Stimulated activated naive CD8-positive, alpha-beta T cell treated with anti-CD3 and anti-CD28 coated beads, Interleukin-15, Interleukin-2, amounts not matched to agents 100 ng/mL and 50 ng/mL, for 24 hours (primary cell): ENCODE data around the gene FKBP1B.
A peak's percentile ranks its signal among the peaks of the same experiment; 100 is the strongest.

Source experiments
- H3K27ac Mint-ChIP-seq: one replicate; pipeline ENCODE4 v1.8.0; 2021; ENCODE audit warnings: mild to moderate bottlenecking, mixed read lengths
- H3K27me3 Mint-ChIP-seq: one replicate; pipeline ENCODE4 v1.8.0; 2021; ENCODE audit warnings: mixed read lengths
- H3K36me3 Mint-ChIP-seq: one replicate; pipeline ENCODE4 v1.8.0; 2021; ENCODE audit warnings: low read depth, mixed read lengths
- H3K4me1 Mint-ChIP-seq: one replicate; pipeline ENCODE4 v1.8.0; 2021; ENCODE audit warnings: low read depth, mixed read lengths
- H3K4me3 Mint-ChIP-seq: one replicate; pipeline ENCODE4 v1.8.0; 2021; ENCODE audit warnings: mild to moderate bottlenecking, mixed read lengths
- H3K9me3 Mint-ChIP-seq: one replicate; pipeline ENCODE4 v1.8.0; 2021; ENCODE audit warnings: mixed read lengths

Gene FKBP1B

GRCh38 chr2:24073816-24074215, 24.3 kb downstream of the FKBP1B start:
- peak overlapping the region; percentile 99 for H3K4me3 Mint-ChIP-seq
- H3K27ac Mint-ChIP-seq = no peak overlapping the region

GRCh38 chr2:24075259-24075658, 25.7 kb downstream of the FKBP1B start:
- Mint-ChIP-seq H3K27me3 (no peaks in the 10 kb centered on the region), H3K27ac (peak overlapping the region; percentile 96), H3K4me1 (peaks cover 37% of the 10 kb centered on the region), H3K4me3 (peak overlapping the region; percentile 99), H3K36me3 (peaks cover 30% of the 10 kb centered on the region), H3K9me3 (no peaks in the 10 kb centered on the region)

More at GRCh38 chr2:24073816-24074215, 24.3 kb downstream of the FKBP1B start:
- Mint-ChIP-seq H3K36me3 (peaks cover 43% of the 10 kb centered on the region), H3K9me3 (no peaks in the 10 kb centered on the region), H3K4me1 (peaks cover 37% of the 10 kb centered on the region), H3K27me3 (no peaks in the 10 kb centered on the region)

- Mint-ChIP-seq H3K4me3 (peak within 1 kb of the TSS; percentile 99), H3K9me3 (no peaks in the 10 kb centered on the region), H3K27ac (peak within 1 kb of the TSS; percentile 96), H3K27me3 (no peaks in the 10 kb centered on the region), H3K36me3 (peaks cover 30% of the 10 kb centered on the region), H3K4me1 (peaks cover 37% of the 10 kb centered on the region)
Measured at GRCh38 chr2:24075915-24076848, 26.6 kb downstream of the FKBP1B start, which contains the start of gene SF3B6. Gene SF3B6, minus strand, starts transcription at chr2:24076326. Its CDS starts 97 bp downstream, at chr2:24076229.

GRCh38 chr2:24076849-24077534, 27.5 kb downstream of the FKBP1B start:
- H3K27me3 Mint-ChIP-seq = no peaks in the 10 kb centered on the region
- H3K27ac Mint-ChIP-seq = peak overlapping the region; percentile 96
- peaks cover 25% of the 10 kb centered on the region for H3K36me3 Mint-ChIP-seq
- H3K4me1 Mint-ChIP-seq = peaks cover 37% of the 10 kb centered on the region
- no peaks in the 10 kb centered on the region for H3K9me3 Mint-ChIP-seq
- H3K4me3 Mint-ChIP-seq = peak overlapping the region; percentile 99

- Mint-ChIP-seq H3K27ac (peak overlapping the region; percentile 28), H3K9me3 (no peaks in the 10 kb centered on the region), H3K27me3 (no peaks in the 10 kb centered on the region), H3K4me3 (peak overlapping the region; percentile 99), H3K4me1 (peaks cover 34% of the 10 kb centered on the region), H3K36me3 (peaks cover 20% of the 10 kb centered on the region)
Measured at GRCh38 chr2:24077535-24077877, 28.0 kb downstream of the FKBP1B start.

GRCh38 chr2:24077879-24078278, 28.3 kb downstream of the FKBP1B start:
- H3K9me3 Mint-ChIP-seq = no peaks in the 10 kb centered on the region
- peaks cover 30% of the 10 kb centered on the region for H3K4me1 Mint-ChIP-seq

GRCh38 chr2:24080701-24081100, 31.2 kb downstream of the FKBP1B start:
- peaks cover 20% of the 10 kb centered on the region for H3K4me1 Mint-ChIP-seq
- H3K27ac Mint-ChIP-seq = no peak overlapping the region
- H3K9me3 Mint-ChIP-seq = no peaks in the 10 kb centered on the region

More at GRCh38 chr2:24077879-24078278, 28.3 kb downstream of the FKBP1B start:
- Mint-ChIP-seq H3K27me3 (no peaks in the 10 kb centered on the region), H3K4me3 (peak overlapping the region; percentile 99), H3K27ac (peak overlapping the region; percentile 28), H3K36me3 (peaks cover 17% of the 10 kb centered on the region)

GRCh38 chr2:24082787-24083566, 33.4 kb downstream of the FKBP1B start:
- Mint-ChIP-seq H3K27ac (peak overlapping the region; percentile 49), H3K9me3 (no peaks in the 10 kb centered on the region), H3K36me3 (no peaks in the 10 kb centered on the region), H3K4me3 (peak overlapping the region; percentile 88), H3K27me3 (no peaks in the 10 kb centered on the region), H3K4me1 (peaks cover 13% of the 10 kb centered on the region)

More at GRCh38 chr2:24080701-24081100, 31.2 kb downstream of the FKBP1B start:
- Mint-ChIP-seq H3K36me3 (no peaks in the 10 kb centered on the region), H3K27me3 (no peaks in the 10 kb centered on the region), H3K4me3 (no peak overlapping the region)

GRCh38 chr2:24083567-24084385, 34.2 kb downstream of the FKBP1B start:
- Mint-ChIP-seq H3K9me3 (no peaks in the 10 kb centered on the region), H3K27ac (peak overlapping the region; percentile 52), H3K4me3 (peak overlapping the region; percentile 88), H3K4me1 (peaks cover 13% of the 10 kb centered on the region), H3K27me3 (no peaks in the 10 kb centered on the region), H3K36me3 (no peaks in the 10 kb centered on the region)

- no peaks in the 10 kb centered on the region for H3K36me3 Mint-ChIP-seq
- H3K27me3 Mint-ChIP-seq = no peaks in the 10 kb centered on the region
- H3K4me3 Mint-ChIP-seq = peak within 1 kb of the TSS; percentile 88
- H3K4me1 Mint-ChIP-seq = peaks cover 13% of the 10 kb centered on the region
- no peaks in the 10 kb centered on the region for H3K9me3 Mint-ChIP-seq
- H3K27ac Mint-ChIP-seq = peak within 1 kb of the TSS; percentile 52
Measured at GRCh38 chr2:24084386-24085199, 35.1 kb downstream of the FKBP1B start, which contains the start of gene TP53I3. Gene TP53I3, minus strand, starts transcription at chr2:24084834. Its CDS starts 508 bp downstream, at chr2:24084326.

GRCh38 chr2:24085200-24085489, 35.6 kb downstream of the FKBP1B start:
- H3K4me1 Mint-ChIP-seq = peaks cover 13% of the 10 kb centered on the region
- peak overlapping the region; percentile 88 for H3K4me3 Mint-ChIP-seq
- H3K36me3 Mint-ChIP-seq = no peaks in the 10 kb centered on the region
- no peaks in the 10 kb centered on the region for H3K27me3 Mint-ChIP-seq
- H3K27ac Mint-ChIP-seq = no peak overlapping the region
- H3K9me3 Mint-ChIP-seq = no peaks in the 10 kb centered on the region

GRCh38 chr2:24086241-24086640, 36.7 kb downstream of the FKBP1B start:
- Mint-ChIP-seq H3K9me3 (no peaks in the 10 kb centered on the region), H3K27ac (no peak overlapping the region), H3K36me3 (no peaks in the 10 kb centered on the region), H3K4me3 (no peak overlapping the region), H3K4me1 (peaks cover 13% of the 10 kb centered on the region), H3K27me3 (no peaks in the 10 kb centered on the region)

- no peaks in the 10 kb centered on the region for H3K36me3 Mint-ChIP-seq
- no peak overlapping the region for H3K27ac Mint-ChIP-seq
- no peaks in the 10 kb centered on the region for H3K27me3 Mint-ChIP-seq
- H3K4me1 Mint-ChIP-seq = peaks cover 13% of the 10 kb centered on the region
- H3K4me3 Mint-ChIP-seq = no peak overlapping the region
- H3K9me3 Mint-ChIP-seq = no peaks in the 10 kb centered on the region
Measured at GRCh38 chr2:24087032-24087431, 37.5 kb downstream of the FKBP1B start.
